ENCODE results near the gene DPT. TPM values are rescaled to one million over a fixed set of nuclear protein-coding genes. Genes with fewer than 3 reads are reported as not detected.

Gene DPT
- total RNA-seq, 1 donor: 1.7 TPM

GRCh38 chr1:168689327-168689657 lies 39.7 kb downstream of the DPT start:
- DNase-seq (ENCODE audit: low read depth): no peak
- H3K4me3 ChIP-seq (ENCODE audit: low read depth, low read length): no peak overlapping the region
- TF ChIP-seq CTCF (IDR thresholded peaks at IDR 0.05; ENCODE audit: insufficient read depth, low read depth, low read length): no peak

- H3K4me3 ChIP-seq (ENCODE audit: low read depth, low read length): no peak overlapping the region
- no peak for DNase-seq (ENCODE audit: low read depth)
- TF ChIP-seq CTCF (IDR thresholded peaks at IDR 0.05; ENCODE audit: insufficient read depth, low read depth, low read length): no peak
Measured at GRCh38 chr1:168688644-168689326, 40.2 kb downstream of the DPT start.

- DNase-seq (ENCODE audit: low read depth): no peak
- TF ChIP-seq CTCF (IDR thresholded peaks at IDR 0.05; ENCODE audit: insufficient read depth, low read depth, low read length): no peak
- H3K4me3 ChIP-seq (ENCODE audit: low read depth, low read length): no peak overlapping the region
Measured at GRCh38 chr1:168687816-168688215, 41.2 kb downstream of the DPT start.

GRCh38 chr1:168686666-168687065 lies 42.3 kb downstream of the DPT start:
- H3K4me3 ChIP-seq (ENCODE audit: low read depth, low read length): no peak overlapping the region
- TF ChIP-seq CTCF (IDR thresholded peaks at IDR 0.05; ENCODE audit: insufficient read depth, low read depth, low read length): no peak
- no peak for DNase-seq (ENCODE audit: low read depth)

- H3K4me3 ChIP-seq (ENCODE audit: low read depth, low read length): no peak overlapping the region
- no peak for TF ChIP-seq CTCF (IDR thresholded peaks at IDR 0.05; ENCODE audit: insufficient read depth, low read depth, low read length)
- no peak for DNase-seq (ENCODE audit: low read depth)
Measured at GRCh38 chr1:168683871-168684270, 45.1 kb downstream of the DPT start.

GRCh38 chr1:168676861-168677260 lies 52.1 kb downstream of the DPT start:
- no peak overlapping the region for H3K4me3 ChIP-seq (ENCODE audit: low read depth, low read length)
- no peak for TF ChIP-seq CTCF (IDR thresholded peaks at IDR 0.05; ENCODE audit: insufficient read depth, low read depth, low read length)
- DNase-seq (ENCODE audit: low read depth): no peak

Data from fibroblast of villous mesenchyme (primary cell).